ENCODE measurements around the gene NVL.

GRCh38 chr1:224331326-224331725 is 1.4 kb upstream of the NVL start:
- TF ChIP-seq CTCF (IDR thresholded peaks at IDR 0.05; ENCODE audit: low read depth, low read length, poor library complexity, severe bottlenecking) = no peak
- TF ChIP-seq EZH2phosphoT487 (IDR thresholded peaks at IDR 0.05; ENCODE audit: borderline replicate concordance, low read length) = no peak
